ENCODE data around the gene C1orf159.

DNA sequence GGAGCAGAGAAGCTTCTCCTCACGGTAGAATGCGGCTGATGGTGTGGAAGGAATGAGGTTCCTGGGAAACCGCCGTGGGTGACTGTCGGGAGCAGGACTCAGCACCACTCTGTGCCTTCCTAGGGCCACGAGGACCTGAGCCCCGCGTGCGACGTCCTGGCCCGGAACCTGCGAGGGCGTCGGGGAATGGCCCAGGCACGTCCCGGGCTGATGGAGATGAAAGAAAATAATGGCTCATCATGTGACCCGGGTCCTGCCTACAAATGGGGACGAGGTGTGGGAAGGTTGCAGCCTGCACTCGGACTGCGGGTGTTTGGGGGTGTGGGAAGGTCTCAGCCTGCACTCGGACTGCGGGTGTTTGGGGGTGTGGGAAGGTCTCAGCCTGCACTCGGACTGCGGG lies 32.7 kb upstream of the C1orf159 start:
- TF ChIP-seq EZH2phosphoT487 (IDR thresholded peaks at IDR 0.05; ENCODE audit: low read length) (no peak), EZH2 (optimal IDR thresholded peaks at IDR 0.05; ENCODE audit: low read depth, low read length) (no peak)
- TF ChIP-seq, protein P1, sequence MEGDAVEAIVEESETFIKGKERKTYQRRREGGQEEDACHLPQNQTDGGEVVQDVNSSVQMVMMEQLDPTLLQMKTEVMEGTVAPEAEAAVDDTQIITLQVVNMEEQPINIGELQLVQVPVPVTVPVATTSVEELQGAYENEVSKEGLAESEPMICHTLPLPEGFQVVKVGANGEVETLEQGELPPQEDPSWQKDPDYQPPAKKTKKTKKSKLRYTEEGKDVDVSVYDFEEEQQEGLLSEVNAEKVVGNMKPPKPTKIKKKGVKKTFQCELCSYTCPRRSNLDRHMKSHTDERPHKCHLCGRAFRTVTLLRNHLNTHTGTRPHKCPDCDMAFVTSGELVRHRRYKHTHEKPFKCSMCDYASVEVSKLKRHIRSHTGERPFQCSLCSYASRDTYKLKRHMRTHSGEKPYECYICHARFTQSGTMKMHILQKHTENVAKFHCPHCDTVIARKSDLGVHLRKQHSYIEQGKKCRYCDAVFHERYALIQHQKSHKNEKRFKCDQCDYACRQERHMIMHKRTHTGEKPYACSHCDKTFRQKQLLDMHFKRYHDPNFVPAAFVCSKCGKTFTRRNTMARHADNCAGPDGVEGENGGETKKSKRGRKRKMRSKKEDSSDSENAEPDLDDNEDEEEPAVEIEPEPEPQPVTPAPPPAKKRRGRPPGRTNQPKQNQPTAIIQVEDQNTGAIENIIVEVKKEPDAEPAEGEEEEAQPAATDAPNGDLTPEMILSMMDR (IDR thresholded peaks at IDR 0.05; ENCODE audit: low read length) = no peak
